GM19035 (cell line): Measurements from ENCODE around the gene INPP5J.
"Not testable (repeated sequence)": the region's sequence is repeated elsewhere in the genome, so short reads cannot be mapped to it uniquely, and the experiment has no call there.

Experiments
- ATAC-seq: cut with Tn5 transposase; IDR thresholded peaks from one replicate; pipeline ENCODE4 v1.9.1; 2021; ENCODE audit not compliant: unreplicated experiment

The INPP5J gene

GRCh38 chr22:31099841-31100761, 22.7 kb upstream of the INPP5J start:
- ATAC-seq: no peak

DNA sequence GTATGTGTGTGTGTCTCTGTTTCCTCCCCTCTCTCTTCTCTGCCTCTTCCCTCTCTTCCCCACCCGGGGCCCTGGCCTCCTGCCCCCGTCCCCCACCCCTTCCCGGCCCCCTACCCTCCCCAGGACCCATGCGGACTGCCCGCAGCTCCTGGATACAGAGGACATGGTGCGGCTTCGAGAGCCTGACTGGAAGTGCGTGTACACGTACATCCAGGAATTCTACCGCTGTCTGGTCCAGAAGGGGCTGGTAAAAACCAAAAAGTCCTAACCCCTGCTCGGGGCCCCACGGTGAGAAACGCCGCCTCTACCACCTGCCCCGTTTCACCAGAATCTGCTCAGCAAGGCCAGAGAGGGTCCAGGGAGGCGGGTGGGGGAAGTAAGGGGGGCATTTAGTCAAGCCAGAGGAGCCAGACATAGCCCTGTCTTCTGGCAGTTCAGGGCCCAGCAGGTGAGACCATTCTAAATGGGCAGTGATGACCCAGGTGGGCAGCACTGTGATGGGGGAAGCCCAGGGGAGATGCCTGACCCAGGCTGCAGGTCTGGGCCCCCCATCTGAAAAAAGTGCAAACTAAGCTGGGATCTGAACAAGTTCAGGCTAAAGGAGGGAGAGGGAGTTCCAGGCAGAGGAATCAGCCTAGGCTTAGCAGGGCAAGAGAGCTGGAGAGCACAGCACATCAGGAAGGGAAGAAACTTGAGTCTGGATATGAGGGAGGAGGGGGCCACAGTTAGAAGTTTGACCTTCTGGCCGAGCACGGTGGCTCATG, 21.8 kb upstream of the INPP5J start:
- no peak for ATAC-seq

DNA sequence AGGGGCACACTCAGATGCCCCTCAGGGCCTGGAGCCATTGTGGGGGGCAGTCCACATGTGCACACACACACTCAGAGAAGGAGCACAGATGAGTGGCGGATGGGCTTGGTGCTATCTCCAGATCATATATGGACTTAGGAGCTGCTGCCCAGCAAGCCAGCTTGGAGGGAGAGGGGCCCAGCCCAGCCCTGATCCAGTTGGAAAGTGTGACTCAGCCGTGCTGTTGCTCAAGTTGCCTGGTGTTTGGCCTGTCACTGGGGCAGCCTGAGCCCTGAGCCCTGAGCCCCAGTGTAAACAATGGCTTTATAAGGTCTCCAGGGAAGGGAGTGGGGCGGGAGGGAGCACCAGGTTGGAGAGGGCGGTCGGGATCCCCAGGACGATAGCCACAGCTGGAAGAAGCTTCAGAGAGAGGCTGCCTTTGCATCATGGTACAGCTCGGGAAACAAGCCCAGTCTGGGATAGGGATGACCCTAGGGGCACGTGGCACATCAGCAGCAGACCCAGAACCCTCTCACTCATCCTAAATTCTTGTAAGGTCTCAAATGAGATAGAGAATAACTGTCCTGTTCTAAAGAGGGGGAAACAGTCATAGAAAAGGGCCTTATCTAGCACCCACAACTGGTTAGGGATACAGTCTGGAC, 20.2 kb upstream of the INPP5J start:
- ATAC-seq: no peak

DNA sequence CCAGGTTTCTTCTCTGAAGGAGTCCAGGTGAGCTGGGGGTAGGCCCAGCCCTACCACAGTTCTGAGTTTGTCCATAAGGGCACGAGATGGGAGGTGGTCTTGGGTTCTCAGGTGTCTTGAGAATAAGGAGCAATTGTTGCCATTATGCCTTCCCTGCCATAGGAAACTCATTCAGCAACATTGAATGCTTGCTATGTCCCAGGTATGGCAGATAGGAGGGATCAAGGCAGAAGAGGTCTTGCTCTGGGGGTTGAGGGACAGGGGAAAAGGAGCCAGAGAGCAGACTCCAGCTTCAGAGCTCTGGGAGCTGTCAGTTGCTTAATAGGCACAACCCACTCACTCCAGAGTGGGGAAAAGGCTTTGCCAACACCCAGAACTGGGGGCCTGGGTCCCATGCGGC, 19.7 kb upstream of the INPP5J start:
- ATAC-seq: no peak

DNA sequence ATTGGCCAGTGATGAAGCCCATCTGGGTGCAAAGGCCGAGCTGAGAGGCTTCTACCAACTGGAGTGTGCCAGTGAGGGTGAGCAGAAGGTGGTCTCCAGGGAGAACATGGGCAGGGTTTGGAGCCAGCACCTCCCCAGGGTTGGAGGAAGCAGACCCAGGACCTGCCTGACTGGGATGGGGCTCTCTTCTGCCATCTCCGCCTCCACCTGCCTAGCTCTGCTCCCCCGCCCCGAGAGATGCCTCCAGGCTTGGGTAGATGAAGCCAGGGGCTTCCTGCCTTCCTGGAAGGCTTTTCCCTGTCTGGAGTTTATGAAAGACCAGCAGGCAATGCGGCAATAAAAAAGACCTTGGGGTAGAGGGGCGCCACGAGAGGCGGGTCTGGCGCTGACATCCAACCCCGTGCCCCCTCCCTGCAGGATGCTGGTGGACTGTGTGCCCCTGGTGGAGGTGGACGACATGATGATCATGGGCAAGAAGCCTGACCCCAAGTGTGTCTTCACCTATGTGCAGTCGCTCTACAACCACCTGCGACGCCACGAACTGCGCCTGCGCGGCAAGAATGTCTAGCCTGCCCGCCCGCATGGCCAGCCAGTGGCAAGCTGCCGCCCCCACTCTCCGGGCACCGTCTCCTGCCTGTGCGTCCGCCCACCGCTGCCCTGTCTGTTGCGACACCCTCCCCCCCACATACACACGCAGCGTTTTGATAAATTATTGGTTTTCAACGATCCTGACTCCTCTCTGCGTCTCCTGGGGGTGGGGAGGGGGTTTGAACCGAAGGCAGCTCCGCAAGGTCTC, 18.7 kb upstream of the INPP5J start:
- no peak for ATAC-seq

GRCh38 chr22:31104869-31105268, 17.9 kb upstream of the INPP5J start:
- ATAC-seq: no peak

DNA sequence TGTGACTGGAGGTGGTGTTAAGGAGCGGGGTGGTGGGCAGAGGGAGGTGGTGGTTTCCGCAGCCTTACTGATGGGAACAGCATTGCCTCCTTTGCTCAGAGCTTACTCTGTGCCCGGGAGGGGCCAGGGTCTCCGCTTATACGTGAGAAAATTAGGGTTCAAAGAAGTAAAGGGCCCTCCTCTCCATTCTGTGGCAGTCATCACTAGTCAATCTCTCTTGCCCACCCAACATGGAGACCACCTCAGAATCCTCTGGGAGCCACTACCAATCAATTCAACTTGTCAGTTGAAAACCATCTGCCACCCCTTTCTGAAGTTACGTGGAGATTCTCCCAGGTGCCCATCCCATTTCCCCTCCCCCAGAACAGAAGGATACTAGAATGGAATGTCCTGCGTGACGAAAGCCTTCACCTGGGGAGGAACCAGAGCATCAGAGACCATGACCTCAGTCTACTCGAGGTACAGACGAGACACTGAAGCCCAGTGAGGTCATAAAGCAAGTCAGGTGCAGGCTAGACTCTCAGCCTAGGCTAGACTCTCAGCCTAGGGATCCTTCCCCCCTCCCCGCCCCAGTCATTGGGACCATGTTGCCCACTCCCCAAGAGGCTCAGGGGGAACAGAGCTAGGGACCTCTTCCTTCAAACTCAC, 17.4 kb upstream of the INPP5J start:
- no peak for ATAC-seq

DNA sequence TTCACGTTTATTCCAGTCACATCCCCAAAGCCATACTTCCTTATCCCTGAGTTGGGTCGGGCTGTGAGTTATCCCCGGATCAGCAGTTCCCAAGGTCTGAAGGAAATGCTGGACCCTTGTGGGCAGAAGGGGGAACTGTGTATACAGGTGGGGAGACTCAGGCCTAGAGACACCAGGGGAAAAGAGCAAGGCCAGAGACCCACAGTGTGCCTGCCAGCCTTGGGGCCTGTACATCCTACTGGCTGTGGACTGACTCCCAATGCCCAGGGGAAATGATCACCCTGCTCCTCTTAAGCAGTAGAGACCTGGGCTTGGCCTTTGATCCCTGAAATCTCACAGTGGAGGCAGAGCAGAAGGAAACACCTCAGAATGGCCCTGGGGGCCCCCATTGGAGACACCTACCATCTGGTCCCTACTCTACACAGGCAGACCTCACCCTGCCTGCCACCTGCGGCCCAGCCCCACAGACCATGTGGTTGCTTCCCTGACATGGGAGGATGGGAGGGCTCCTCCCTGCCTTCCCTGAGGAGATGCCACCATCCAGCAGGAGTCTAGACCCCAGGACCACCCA, 16.7 kb upstream of the INPP5J start:
- no peak for ATAC-seq

DNA sequence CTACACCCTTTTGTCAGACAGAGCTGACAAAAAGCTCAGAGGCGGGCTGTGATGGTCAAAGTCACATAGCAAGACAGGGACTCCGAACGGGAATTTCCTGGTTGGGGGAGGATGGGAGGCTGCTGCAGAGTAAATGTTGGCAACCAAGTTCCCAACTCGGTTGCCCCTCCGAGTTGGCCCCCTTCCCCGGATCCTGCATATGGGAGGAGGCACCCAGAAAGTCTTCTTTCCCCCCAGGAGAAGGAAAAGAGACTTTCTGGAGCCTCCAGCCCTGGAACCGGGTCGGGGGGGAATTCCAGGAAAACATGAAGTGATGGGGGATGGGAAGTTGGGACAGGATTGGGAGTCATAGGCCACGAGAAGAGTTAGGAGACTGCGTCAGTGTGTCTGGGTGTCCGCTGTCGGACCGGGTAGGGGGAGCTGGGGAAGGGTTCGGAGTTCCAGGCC, 16.0 kb upstream of the INPP5J start:
- ATAC-seq: no peak

DNA sequence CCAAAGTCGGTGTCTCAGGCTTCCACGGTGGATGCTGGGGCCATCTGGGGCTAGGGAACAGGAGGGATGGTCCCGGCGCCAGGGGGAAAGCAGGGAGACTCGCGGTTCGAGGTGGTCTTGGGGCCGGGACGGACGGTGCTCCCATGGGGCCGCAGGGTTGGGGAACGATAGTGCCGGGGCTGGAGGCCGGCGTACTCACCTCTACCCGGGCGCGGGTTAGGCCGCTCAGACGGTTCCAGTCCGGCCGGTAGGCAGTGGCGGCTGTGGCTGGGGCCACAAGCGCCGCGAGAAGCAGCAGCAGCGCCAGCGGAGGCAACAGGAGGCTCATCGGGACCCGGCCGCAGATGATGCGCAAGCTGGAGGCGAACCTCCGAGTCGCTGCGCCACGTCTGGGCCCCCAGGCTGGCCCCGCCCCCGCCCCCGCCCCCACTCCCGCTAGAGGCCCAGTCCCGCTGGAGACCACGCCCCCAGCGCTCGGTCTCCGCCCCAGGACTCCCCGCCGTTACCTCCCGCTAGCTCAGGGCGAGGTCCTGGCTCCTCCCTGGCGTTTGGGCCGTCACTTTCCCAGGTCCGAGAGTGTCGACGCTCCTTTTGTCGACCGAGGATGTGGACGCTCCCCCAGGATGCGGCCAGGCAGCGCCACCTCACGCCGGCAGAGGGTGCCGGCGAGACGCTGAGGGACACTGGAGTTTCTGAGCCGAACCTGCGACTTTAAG, 15.4 kb upstream of the INPP5J start, which contains the start of gene SELENOM:
SELENOM (minus strand) TSS at position 391 of the 716 bp plus-strand sequence; CDS start at position 328, 63 bp downstream.
- peak; percentile 83 for ATAC-seq

- peak; percentile 29 for ATAC-seq
Measured at GRCh38 chr22:31107894-31108218, 14.9 kb upstream of the INPP5J start.

DNA sequence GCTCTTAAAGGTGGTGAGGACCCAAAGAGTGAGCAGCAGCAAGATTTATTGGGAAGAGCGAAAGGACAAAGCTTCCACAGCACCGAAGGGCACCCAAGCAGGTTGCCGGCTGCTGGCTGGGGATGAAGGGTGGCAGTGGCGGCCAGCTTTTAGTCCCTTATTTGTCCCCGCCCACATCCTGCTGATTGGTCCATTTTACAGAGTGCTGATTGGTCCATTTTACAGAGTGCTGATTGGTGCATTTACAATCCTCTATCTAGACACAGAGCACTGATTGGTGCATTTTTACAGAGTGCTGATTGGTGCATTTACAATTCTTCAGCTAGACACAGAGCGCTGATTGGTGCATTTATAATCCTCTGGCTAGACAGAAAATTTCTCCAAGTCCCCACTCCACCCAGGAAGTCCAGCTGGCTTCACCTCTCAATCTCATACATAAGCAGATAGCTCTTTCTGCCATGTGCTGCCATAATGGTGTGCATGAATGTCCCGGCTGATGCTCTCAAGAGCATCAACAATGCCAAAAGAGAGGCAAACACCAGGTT, 10.1 kb upstream of the INPP5J start:
- ATAC-seq: not testable (repeated sequence)

DNA sequence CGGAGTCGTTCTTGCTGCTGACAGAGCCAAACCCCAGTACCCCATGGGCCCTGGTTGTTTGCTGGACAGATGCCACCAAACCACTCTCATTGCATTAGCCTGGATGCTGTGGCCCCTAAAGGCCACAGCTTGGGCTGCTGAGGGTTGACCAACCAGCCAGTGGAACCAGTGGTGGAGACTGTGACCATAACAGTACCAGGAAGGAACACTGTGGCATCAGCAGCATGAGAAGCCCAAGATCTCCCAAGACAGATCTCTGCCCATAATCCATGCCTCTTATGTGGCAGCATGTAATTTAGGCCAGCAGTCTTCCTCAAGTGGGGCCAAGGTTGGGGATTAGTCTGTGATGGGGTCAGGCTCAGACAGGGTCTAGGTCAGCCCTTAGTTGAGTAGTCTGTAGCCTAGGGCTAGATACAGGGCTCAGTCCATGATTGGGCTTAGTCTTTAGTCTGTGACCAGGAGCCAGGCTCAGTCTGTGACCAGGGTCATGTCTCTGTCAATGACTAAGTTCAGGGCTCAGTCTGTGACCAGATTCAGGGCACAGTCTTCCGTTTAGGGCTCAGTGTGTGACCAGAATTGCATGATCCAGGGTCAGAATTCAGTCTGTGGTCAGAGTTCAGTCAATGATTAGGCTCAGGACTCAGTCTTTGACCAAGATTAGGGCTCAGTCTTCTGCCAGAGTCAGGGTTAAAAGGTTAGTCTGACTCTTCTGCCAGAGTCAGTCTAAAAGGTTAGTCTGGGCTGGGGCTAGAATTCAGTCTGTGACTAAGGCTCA, 4.5 kb upstream of the INPP5J start:
- ATAC-seq: no peak

DNA sequence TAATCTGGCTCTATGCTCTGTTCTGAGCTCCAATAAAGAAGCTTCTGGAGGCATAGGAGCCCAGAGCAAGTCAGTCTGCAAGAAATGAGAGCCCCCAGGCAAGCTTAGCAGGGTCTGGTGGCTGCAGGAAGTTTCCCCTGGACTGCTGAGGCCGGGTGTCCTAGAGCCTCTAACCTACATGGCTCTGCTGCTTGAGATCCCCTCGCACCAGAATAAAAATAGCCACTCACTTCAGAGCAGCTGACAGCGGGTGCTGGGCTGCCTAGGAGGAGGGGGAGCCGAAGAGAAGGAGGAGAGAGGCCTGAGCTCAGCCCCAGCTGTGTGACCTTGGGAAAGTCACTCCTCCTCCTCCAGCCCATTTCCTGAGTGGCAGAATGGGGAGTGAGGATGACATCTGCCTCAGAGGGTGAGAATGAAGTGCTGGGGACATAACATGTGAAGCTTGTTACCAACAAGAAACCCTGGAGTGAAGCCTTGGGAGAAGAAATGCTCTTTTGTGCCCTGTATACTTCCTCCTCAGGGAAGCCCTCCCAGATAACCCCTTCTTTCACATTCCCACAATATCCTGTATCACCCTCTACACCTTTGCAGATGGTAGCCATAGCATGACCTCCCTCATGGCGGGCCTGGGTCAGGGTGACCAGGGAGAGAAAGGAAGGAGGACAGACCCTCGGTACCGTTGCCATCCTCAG, 3.6 kb upstream of the INPP5J start:
- ATAC-seq: no peak

DNA sequence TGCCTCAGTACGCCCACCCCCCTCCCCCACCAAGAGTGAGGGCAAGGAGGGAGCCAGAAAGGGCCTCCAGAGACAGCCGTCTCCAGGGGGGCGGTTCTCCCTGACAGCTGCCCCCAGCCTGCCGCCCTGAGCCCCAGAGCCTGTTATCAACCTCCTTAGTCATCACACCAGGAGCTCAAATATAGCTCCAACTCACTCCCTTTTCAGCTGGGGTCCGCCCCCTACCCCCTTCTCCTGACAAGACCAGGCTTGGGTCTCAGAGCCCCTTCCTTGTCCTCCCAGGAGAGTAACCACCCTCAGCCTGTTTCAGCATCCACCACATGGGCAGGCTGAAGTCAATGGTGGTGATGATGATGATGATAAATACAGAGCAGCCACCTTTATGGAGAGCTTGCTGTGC, 2.5 kb upstream of the INPP5J start:
- ATAC-seq: no peak

DNA sequence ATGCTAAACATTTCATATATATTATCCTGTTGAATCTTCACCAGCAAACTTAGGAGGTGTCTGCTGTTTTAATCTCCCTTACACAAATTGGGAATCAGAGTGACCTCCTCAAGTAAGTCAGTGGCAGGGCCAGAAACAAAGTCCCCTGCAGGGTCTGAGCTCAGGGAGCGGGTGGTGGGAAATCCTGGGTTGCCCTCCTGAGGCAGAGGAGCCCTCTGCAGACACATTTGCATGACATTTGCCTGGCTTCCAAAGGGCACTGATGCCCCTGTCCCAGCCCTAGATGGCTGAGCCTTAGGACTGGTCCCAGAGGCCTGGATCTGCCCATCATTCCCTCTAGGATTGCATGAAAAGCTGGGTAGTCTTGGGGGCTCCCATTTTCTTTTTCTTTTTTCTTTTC, 2.1 kb upstream of the INPP5J start:
- no peak for ATAC-seq

GRCh38 chr22:31121403-31121802, 1.4 kb upstream of the INPP5J start:
- no peak for ATAC-seq

DNA sequence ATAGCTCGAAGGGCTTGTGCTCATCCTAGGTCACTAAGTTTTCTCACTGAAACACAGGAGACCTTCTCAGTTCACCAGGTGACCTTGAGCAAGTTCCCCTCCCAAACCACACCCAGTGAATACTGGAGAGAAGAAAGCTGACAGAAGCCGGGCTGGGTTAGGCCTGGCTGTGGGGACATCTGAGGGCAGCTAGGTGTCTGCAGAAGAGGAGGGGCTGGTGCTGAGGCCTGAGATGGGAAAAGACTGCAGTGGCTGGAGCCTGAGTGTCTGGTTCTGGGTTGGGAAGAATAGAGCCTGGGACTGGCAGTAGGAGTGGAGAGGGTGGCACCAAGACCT, 602 bp upstream of the INPP5J start:
- ATAC-seq: no peak
